Measurements from ENCODE around the gene CMSS1.

CMSS1 gene

GRCh38 chr3:99856437-99857220 is 39.0 kb downstream of the CMSS1 start:
- no peak for ATAC-seq
- TF ChIP-seq TCF4 (CRISPR knock-in tag; IDR thresholded peaks at IDR 0.05; ENCODE audit: borderline replicate concordance) (no peak), GLIS3 (CRISPR knock-in tag; IDR thresholded peaks at IDR 0.05) (no peak), RARB (CRISPR knock-in tag; IDR thresholded peaks at IDR 0.05) (no peak), ZNF565 (CRISPR knock-in tag; conservative IDR thresholded peaks at IDR 0.05; ENCODE audit: low read depth) (no peak), ZFP30 (CRISPR knock-in tag; IDR thresholded peaks at IDR 0.05) (no peak), SNAI2 (CRISPR knock-in tag; IDR thresholded peaks at IDR 0.05) (no peak), OSR1 (CRISPR knock-in tag; IDR thresholded peaks at IDR 0.05) (no peak), ZC3H10 (CRISPR knock-in tag; IDR thresholded peaks at IDR 0.05) (no peak), ZFP3 (CRISPR knock-in tag; IDR thresholded peaks at IDR 0.05) (no peak), ZNF70 (CRISPR knock-in tag; IDR thresholded peaks at IDR 0.05) (no peak), POU6F1 (CRISPR knock-in tag; IDR thresholded peaks at IDR 0.05; ENCODE audit: borderline replicate concordance, low read depth) (no peak)

GRCh38 chr3:99857278-99857677 is 39.6 kb downstream of the CMSS1 start:
- TF ChIP-seq SNAI2 (CRISPR knock-in tag; IDR thresholded peaks at IDR 0.05), result no peak
- no peak for ATAC-seq

GRCh38 chr3:99858469-99858868 is 40.8 kb downstream of the CMSS1 start:
- no peak for ATAC-seq
- no peak for TF ChIP-seq BACH2 (CRISPR knock-in tag; IDR thresholded peaks at IDR 0.05; ENCODE audit: borderline replicate concordance)
- TF ChIP-seq TSHZ2 (CRISPR knock-in tag; IDR thresholded peaks at IDR 0.05), result no peak
- no peak for TF ChIP-seq CREB5 (CRISPR knock-in tag; IDR thresholded peaks at IDR 0.05; ENCODE audit: low read depth)
- TF ChIP-seq ESRRG (CRISPR knock-in tag; IDR thresholded peaks at IDR 0.05), result no peak
- no peak for TF ChIP-seq PPARA (CRISPR knock-in tag; IDR thresholded peaks at IDR 0.05; ENCODE audit: borderline replicate concordance)
- no peak for TF ChIP-seq OSR1 (CRISPR knock-in tag; IDR thresholded peaks at IDR 0.05)
- no peak for TF ChIP-seq ZFP30 (CRISPR knock-in tag; IDR thresholded peaks at IDR 0.05)
- TF ChIP-seq ZNF8 (CRISPR knock-in tag; IDR thresholded peaks at IDR 0.05), result no peak
- no peak for TF ChIP-seq RARB (CRISPR knock-in tag; IDR thresholded peaks at IDR 0.05)
- TF ChIP-seq CSRNP3 (CRISPR knock-in tag; IDR thresholded peaks at IDR 0.05), result no peak

GRCh38 chr3:99859825-99860224 is 42.2 kb downstream of the CMSS1 start:
- ATAC-seq, result peak; percentile 74
- peak; percentile 85; the same call in 1 of the 2 replicates for TF ChIP-seq CSRNP3 (CRISPR knock-in tag; IDR thresholded peaks at IDR 0.05)
- peak; percentile 99 for TF ChIP-seq CREB5 (CRISPR knock-in tag; IDR thresholded peaks at IDR 0.05; ENCODE audit: low read depth)
- TF ChIP-seq TCF4 (CRISPR knock-in tag; IDR thresholded peaks at IDR 0.05; ENCODE audit: borderline replicate concordance), result peak; percentile 96
- peak; percentile 99 for TF ChIP-seq ISL1 (CRISPR knock-in tag; IDR thresholded peaks at IDR 0.05)
- no peak for TF ChIP-seq ZNF565 (CRISPR knock-in tag; conservative IDR thresholded peaks at IDR 0.05; ENCODE audit: low read depth)
- peak; percentile 94 for TF ChIP-seq PATZ1 (CRISPR knock-in tag; IDR thresholded peaks at IDR 0.05; ENCODE audit: borderline replicate concordance)
- TF ChIP-seq POU6F1 (CRISPR knock-in tag; IDR thresholded peaks at IDR 0.05; ENCODE audit: borderline replicate concordance, low read depth), result 0 out of 2 replicates have a peak, but pooled peaks have one; percentile 74
- TF ChIP-seq TOX (CRISPR knock-in tag; IDR thresholded peaks at IDR 0.05; ENCODE audit: borderline replicate concordance), result peak; percentile 85; the same call in 1 of the 2 replicates
- peak; percentile 37; the same call in 1 of the 2 replicates for TF ChIP-seq ZFP3 (CRISPR knock-in tag; IDR thresholded peaks at IDR 0.05)
- TF ChIP-seq ZNF70 (CRISPR knock-in tag; IDR thresholded peaks at IDR 0.05), result no peak

Data from SK-N-SH treated with all-trans-retinoic acid at 6 μM for 48 hours (cell line).